NCI-H1417 treated with DMSO at 0.1 percent for 48 hours (cell line): ENCODE results near the gene MN1.

Source experiments
- DNase-seq: peaks from one replicate; lab custom pipeline; 2025; lab: John Stamatoyannopoulos, UW

The MN1 gene

GRCh38 chr22:27785831-27786230 is 15.7 kb downstream of the MN1 start:
- DNase-seq = no peak

DNA sequence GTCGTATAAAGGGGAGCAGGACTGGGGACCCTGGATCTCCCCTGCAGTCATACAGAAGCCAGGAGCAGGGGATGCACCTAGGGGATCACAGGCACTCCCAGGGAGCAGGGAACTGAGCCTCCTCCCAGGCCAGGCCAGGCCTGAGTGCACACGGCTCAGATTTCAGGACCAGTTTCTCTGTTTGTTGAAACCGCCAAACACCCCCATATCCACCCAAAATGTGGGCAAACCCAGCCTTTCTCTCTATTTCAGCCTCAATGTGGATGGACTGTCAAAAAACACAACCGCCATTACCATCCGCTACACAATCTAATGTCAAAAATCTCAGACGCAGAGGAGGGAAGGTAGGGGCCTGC is 17.5 kb downstream of the MN1 start:
- no peak for DNase-seq

DNA sequence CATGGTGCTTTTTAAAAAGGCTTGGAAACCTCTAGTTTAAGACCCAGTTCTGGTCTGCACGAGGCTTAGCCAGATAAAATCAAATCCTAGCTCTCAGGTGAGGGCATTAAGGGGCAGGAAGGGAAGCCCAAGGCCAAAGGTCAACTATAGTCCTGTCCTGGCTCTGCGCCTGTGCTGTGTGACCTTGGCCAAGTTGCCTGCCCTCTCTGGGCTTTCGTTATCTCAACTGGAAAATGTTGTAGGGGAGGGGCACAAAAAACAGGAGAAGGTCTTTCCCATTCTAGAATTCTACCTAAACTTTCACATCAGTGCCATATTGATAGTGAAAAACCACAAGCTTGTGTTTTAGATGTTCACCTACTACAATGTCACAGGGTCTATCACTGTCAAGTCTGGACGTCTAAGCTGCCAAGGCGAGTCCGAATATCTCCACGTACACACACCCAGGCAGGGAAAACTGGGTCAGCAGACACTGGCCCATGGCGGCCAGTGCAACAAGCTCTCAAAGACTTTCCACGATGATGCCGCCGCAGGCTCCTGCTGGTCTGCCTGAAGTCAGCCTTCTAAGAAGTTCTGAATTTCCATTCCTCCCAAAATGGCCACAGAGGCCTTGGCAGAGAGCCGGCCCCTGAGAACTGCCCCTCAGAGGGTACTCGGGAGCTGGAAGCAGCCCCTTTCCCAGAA is 18.0 kb downstream of the MN1 start:
- DNase-seq = no peak

- no peak for DNase-seq
These were observed 19.5 kb downstream of the MN1 start for GRCh38 chr22:27782088-27782487.

- DNase-seq = no peak
These were observed 21.4 kb downstream of the MN1 start for GRCh38 chr22:27780161-27780575.

DNA sequence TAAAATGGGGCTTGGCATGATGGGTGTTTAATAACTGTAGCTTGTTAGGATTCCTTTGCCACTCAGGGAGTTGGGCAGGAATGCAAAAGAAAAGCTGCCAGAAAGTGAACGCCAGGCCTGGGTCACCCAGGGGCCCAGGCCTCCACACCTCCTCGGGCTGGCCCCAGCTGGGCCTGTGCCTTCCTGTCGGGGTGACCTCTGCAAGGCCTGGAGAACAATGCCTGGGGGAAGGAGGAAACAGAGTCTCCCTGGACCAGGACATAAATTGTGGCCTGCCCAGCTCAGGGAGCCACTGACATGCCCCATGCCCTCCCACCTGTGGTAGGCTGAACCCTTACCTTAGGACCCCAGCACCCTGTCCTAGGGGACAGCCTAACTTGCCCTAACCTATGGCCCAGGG is 21.9 kb downstream of the MN1 start:
- DNase-seq = no peak

- no peak for DNase-seq
These were observed 23.1 kb downstream of the MN1 start for GRCh38 chr22:27778294-27779090.

DNA sequence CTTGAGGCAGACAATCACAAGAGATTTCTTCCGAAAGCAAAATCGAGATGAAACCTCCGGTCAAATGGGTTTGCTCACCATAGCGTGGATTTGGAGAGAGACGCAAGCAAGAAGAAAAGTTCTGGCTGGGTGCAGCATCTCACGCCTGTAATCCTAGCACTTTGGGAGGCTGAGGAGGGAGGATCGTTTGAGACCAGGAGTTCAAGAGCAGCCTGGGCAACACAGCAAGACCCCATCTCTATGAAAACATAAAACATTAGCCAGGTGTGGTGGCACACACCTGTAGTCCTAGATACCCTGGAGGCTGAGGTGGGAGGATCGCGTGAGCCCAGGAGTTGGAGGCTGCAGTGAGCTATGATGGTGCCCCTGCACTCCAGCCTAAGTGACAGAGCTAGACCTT is 24.4 kb downstream of the MN1 start:
- no peak for DNase-seq

DNA sequence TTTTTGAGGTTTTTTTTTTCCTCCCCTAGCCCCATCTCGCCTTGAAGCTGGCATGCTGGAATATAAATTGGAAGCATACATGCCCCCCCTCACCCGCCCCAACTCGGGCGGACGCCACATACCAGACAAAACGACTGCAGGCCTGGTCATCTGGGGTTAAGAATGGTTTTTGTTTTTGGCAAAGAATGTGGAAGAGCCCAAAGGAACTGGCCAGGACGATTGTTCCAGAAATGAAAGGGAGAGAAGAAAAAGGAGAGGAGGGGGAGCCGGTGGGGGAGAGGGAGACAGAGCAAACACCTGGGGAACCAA is 25.0 kb downstream of the MN1 start:
- DNase-seq = no peak

DNA sequence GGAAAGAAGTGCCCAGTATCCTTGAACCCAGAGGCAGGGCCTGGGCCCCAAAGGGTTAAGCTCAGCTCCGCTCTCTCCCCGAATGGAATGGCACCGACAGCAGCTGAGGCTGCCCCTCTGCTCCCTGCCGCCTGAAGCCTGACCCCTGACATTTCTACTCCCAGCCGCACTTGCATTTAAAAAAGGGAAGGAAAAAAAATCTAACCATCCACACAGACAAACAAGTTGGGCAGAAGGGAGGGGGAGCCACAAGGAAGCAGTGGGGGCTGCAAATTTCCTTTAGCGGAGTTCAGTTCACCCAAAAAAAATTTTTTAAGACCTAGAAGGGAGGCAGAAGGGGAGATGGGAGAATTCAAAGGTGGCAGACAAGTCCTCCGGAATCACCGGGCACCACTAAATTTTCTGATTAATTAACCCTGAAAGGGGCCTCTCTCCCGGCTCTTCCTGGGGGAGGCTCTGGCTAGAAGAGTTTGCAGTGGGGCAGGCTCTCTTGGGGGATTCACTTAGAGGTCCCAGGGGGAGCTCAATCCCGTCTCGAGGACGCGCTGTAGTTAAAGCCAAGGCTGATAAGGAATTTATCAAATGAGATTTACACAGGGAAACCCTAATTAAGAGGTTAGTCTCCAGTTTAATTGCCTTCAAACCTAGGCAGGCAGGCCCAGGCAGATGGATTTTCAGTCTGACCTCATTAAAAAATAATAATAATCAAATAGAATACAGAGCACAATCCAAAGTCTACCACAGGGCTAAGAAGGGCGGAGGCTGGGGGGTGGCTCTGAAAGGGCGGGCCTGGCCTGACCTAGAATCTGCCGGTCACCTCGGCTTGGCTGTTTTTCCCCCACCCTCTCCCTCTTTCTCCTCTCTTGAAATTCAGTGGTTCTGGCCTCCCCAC is 25.6 kb downstream of the MN1 start:
- no peak for DNase-seq

GRCh38 chr22:27775087-27775698 is 26.4 kb downstream of the MN1 start:
- DNase-seq = no peak

- no peak for DNase-seq
These were observed 27.4 kb downstream of the MN1 start for GRCh38 chr22:27774200-27774599.

DNA sequence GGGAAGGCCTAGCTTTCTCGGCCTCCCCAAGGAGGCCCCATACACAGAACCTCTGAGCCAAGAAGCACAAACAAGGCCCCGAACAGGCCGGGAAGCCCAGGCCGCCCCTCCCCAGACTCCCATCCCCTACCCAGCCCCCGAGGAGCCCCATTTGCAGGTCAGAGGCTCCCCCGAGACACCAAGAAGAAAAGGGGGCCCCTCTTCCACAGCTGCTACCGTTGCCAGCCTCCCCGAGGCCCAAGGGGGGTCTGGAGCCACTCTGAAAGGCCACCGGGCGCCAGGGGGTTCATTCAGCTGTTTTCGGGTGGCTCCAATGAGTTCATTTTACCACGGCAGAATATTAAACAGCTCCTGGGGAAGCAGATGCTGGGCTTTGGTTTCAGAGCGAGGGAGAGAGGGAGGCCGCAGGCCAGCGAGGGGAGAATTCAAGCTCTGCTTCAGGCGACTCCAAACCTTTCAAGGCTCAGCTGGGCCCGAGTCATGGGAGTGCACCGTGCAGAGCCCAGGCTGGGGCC is 28.5 kb downstream of the MN1 start:
- no peak for DNase-seq

GRCh38 chr22:27772081-27772983 is 29.2 kb downstream of the MN1 start:
- DNase-seq = no peak

DNA sequence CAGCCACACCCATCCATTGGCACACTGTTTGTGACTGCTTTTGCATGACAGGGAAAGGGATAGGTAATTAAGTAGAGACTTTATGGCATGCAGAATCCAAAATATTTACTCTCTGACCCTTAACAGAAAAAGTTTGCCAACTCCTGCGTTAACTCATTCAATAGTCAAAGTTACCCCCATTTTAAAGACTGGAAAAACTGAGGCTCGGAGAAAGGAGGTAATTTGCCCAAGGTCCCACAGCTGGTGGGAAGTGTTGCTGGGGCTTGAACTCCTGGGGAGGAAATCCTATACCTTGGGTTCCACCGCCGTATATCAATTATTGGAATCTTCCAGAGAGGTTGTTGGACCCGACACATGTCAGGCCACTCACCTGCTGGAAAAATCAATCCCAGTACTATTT is 29.9 kb downstream of the MN1 start:
- no peak for DNase-seq

DNA sequence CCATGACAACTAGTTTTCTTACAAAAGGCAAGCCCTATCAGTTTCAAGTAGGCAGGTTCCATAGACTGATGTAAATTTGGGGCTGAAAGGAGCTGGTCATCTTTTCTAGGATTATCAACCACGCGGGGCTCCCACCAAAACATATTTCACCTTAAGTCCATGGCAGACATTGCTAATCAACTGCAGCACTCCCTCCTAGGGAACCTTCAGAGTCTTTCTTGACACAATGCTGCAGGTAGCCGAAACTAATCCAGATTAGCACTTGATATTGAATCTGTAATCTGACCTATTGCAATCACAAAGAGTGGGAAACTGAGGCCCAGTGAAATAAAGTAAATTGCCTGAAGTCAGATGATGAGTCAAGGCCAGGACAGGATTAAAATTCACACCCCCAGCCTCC is 32.5 kb downstream of the MN1 start:
- no peak for DNase-seq

DNA sequence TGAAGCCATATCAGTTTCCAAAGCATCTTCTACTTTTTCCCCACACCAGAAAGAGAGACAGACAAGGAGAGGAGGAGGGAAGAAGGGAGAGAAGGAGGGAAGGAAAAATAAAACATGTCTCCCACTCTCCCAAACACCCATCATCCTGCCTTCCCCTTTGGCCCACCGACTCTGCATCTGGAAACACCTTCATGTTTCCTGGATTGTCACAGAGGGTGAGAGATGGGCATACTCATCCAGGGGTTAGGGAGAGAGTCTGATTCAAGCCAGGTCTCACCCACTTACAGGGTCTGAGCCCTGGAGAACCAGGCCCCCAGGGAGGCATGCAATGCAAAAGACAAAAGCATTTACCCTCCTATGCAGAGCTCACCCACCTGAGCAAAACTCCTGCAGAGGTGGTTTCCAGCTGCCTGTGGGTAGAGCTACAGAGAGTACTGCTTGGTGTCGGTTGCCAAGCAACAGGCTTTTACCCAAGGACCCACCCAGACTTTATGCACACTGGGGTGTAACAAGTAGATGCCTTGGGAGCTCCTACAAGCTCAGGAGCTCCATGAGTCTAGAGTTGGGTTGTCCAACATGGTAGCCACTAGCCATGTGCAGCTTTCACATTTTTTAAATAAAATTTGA is 33.4 kb downstream of the MN1 start:
- DNase-seq = no peak

DNA sequence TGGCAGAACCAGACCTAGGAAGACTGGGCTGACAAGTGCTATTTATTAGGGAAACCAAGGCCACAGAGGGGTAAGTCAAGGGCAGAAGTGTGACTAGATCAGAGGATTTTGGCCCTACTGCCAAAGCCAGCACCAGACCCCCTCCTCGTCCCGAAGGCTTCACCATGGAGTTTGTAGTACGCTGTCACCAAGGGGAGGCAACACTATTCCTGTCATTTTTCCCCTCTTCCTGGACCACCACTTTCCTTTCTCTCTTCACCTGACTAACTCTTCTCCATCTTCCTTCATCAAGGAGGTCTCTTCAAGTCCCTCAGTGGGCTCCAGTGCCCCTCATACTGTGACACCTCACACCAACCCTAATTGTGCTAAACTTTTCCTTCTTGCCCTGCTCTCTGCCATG is 34.9 kb downstream of the MN1 start:
- DNase-seq = no peak

GRCh38 chr22:27765706-27766291 is 35.8 kb downstream of the MN1 start:
- DNase-seq = no peak

GRCh38 chr22:27764722-27765236 is 36.8 kb downstream of the MN1 start:
- DNase-seq = no peak
